ENCODE data around the gene NPW. TPM values are rescaled to one million over a fixed set of nuclear protein-coding genes. Genes with fewer than 3 reads are reported as not detected.

Gene NPW
- total RNA-seq, 1 donor from 2014 or later: 1.3 TPM

DNA sequence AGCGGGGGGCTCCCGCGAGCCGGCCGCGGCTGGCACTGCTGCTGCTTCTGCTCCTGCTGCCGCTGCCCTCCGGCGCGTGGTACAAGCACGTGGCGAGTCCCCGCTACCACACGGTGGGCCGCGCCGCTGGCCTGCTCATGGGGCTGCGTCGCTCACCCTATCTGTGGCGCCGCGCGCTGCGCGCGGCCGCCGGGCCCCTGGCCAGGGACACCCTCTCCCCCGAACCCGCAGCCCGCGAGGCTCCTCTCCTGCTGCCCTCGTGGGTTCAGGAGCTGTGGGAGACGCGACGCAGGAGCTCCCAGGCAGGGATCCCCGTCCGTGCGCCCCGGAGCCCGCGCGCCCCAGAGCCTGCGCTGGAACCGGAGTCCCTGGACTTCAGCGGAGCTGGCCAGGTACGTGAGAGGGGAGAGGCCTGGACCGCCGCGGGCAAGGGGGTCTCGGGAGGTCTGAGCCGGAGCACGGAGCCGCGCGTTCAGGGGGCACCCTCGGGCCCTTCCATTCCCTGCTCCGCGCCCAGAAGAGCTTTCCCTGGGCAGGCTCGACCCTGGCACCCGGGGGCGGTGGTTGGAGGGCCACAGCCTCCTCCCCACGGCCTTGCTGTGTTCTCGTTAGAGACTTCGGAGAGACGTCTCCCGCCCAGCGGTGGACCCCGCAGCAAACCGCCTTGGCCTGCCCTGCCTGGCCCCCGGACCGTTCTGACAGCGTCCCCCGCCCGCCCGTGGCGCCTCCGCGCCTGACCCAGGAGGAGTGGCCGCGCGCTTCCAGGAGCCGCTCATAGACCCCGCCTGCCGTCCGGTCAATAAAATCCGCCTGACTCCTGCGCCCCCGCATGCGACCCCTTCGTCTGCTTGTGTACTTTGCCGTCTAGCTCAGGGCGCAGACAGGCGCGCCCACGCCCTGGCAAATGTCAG lies 591 bp downstream of the NPW start:
- no peak for DNase-seq (ENCODE audit: low read depth in 2 of 2)

- peak in 1 of 2 donors; percentile 36 for DNase-seq (ENCODE audit: low read depth in 2 of 2)
Measured at GRCh38 chr16:2022723-2023091, 3.1 kb downstream of the NPW start.

DNA sequence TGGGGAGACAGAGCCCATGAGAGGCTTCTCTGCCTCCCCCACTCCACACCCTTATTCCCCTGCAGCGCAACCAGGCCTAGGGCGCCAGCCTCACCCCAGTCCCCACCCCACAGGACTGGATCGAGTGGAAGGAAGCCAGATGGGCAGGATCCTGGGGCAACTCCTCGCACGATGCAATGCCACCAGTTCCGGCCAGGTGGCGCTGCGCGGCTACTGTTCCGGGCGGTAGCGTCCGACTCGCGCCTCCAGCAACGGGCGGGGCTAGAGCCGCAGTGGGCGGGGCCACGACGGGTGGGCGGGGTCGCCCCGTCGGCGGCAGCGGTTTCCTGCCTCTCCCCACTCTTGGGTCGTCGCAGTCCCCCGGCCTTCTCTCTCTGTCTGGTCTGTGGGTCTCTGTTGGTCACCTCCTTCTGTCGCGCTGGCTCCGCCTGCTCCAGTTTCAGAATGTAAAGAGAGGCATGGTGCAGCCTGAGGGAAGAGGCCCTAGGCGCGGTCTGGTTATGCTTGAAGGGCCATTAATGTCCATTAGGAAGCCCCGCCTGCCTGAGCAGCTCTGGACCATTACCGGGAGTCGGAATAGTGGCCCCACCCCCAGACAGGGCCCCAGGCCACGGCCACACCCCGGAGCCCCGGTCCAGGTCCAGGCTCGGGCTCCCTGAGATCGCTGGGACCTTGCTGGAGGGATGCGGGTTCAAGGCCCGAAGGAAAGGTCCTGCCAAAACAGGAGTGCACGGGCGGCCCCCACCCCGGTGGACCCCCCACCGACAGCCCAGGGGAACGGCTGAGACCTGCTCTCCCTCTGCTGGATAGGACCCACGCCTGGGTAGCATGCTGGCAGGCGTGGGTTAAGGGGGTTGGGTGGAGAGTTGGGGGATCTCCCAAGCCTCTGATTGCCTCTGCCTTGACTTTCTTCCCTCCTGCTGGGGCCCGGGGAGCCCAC lies 3.8 kb downstream of the NPW start:
- DNase-seq (ENCODE audit: low read depth in 2 of 2): peak; percentile 69 to 89

- no peak for DNase-seq (ENCODE audit: low read depth in 2 of 2)
Measured at GRCh38 chr16:2024032-2024420, 4.4 kb downstream of the NPW start.

- DNase-seq (ENCODE audit: low read depth in 2 of 2): no peak
Measured at GRCh38 chr16:2025251-2025650, 5.7 kb downstream of the NPW start.

DNA sequence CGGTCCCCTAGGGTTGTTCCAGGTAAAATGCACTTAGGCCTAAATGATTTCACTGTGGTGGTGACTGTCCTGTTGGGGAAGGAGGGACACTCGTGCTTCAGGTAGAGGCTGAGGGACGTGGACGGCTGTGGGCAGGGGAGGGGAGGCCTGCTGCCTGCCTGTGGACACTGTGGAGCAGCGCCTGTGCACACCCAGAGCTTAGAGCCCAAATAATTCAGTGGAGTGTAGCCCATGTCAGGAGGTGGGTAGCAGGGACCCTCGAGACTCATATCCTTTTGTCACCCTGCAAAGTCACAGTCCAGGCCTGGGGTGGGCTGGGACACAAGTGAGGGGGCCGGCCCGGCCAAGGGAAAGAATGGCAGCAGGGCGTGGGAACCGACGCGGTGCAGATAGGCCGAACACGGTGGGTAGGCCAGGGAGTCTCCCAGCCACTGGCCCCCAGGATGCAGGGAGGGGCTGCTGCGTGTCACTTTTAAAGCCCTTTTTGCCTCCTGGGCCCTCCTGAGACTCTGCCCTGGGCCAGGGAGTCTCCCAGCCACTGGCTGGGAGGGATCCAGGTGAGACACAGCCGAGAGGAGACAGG lies 6.4 kb downstream of the NPW start:
- no peak for DNase-seq (ENCODE audit: low read depth in 2 of 2)

- DNase-seq (ENCODE audit: low read depth in 2 of 2): peak in 1 of 2 donors; percentile 52
Measured at GRCh38 chr16:2026461-2027023, 7.0 kb downstream of the NPW start, which contains the start of gene NHERF2. Gene NHERF2, plus strand, starts transcription at chr16:2026902. Its CDS starts 104 bp downstream, at chr16:2027006.

GRCh38 chr16:2027024-2028010 lies 7.7 kb downstream of the NPW start:
- peak in 1 of 2 donors; percentile 66 for DNase-seq (ENCODE audit: low read depth in 2 of 2)

DNA sequence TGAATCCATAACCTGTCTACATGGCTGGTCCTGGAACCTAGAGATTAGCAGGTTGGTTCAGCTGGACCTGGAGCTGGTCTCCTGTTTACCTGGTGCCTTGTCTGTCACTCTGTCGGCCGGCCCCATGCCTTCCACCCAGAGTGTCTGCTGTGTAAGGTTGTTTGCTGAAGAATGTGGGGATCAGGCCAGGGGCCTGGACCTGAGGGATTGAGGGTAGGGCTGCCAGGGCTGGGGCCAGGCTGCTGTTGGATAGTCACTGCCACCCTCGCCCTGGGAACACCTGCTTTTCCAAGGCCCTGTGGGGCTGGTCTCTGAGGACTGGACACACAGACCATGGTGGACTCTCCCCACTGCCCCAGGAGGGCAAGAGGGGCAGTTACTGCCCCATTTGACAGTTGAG lies 8.6 kb downstream of the NPW start:
- DNase-seq (ENCODE audit: low read depth in 2 of 2): no peak

DNA sequence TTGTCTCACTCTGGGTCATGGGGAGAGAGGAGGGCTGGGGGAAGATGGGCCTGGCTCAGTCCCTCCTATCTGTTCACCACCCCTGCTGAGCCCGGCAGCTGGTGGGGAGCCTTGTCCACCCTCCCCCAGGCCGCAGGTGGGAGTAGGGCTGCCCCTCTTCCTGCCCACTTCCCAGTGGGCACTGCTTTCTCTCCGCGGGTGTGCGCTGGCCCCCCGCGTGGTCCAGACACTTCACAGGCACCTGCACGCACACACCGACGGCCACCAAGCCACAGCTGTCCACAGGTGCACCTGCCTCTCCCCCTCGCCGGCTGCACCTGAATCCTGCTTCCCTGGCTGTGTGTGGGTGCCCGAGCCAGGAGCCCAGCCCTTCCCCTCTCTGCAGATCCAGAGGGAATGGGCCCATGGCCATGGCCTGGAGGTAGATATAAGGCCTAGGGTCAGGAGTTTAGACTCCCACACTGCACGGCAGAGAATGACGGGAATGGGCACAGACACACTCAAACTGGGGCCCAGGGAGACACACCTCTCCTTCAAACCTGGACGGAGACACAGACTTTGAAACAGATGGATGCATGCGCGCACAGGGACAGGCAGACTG lies 9.1 kb downstream of the NPW start:
- no peak for DNase-seq (ENCODE audit: low read depth in 2 of 2)

GRCh38 chr16:2029350-2029749 lies 9.8 kb downstream of the NPW start:
- no peak for DNase-seq (ENCODE audit: low read depth in 2 of 2)

GRCh38 chr16:2030036-2030435 lies 10.5 kb downstream of the NPW start:
- no peak for DNase-seq (ENCODE audit: low read depth in 2 of 2)

GRCh38 chr16:2031081-2031577 lies 11.5 kb downstream of the NPW start:
- peak in 1 of 2 donors; percentile 64 for DNase-seq (ENCODE audit: low read depth in 2 of 2)

GRCh38 chr16:2032285-2033056 lies 12.9 kb downstream of the NPW start:
- DNase-seq (ENCODE audit: low read depth in 2 of 2): peak in 1 of 2 donors; percentile 56

DNA sequence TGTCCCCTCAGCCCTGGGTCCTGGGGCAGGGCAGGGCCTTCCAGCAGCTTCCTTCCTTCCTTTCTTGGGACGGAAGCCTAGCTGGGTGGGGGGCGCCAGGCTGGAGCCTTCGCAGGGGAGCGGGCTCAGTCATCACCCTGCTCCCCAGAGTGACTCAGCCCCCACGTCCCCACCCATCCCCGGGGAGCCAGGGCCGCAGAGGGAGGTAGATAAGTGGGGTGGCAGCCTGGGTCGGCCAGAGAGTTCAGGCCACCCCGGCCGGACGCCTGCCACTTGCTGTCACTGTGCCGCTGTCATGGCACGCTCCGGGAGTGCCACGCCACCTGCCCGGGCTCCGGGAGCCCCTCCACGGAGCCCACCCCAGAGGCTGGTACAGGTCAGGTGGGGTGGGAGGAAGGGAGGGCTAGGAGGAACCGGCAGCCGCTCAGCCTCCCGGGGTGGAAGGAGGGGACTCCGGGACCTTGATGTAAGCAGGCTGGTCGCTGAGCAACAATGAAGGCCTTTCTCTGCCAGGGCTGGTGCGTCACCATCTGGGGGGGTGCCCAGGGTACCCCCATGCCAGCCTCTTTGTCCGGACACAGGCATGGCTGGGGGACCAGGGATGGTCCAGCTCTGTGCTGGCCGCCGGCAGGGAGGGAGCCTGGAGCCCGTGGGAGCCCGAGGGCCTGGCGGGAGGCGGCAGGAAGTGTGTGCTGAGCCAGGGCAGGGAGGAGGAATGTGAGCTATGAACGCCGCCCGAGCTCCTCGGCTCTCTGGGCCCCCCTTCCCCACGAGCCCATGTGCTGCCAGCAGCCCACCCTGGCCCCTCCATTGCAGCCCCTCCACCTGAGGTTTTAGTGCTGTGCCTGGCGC lies 13.7 kb downstream of the NPW start:
- peak in 1 of 2 donors; percentile 72 for DNase-seq (ENCODE audit: low read depth in 2 of 2)

GRCh38 chr16:2033909-2034695 lies 14.5 kb downstream of the NPW start:
- DNase-seq (ENCODE audit: low read depth in 2 of 2): peak in 1 of 2 donors; percentile 36
